Spleen (tissue), 7 donors: ENCODE results near the gene SRPK3.

Experiments used
- CTCF ChIP-seq, 11 experiments: fragments of 200-600 bp in 7 of 11; fragments of 450-650 bp in 4 of 11; sonication (generic) in 4 of 11; IDR thresholded peaks in 8 of 11; conservative IDR thresholded peaks in 3 of 11; 1 replicate in 7 of 11; 2 replicates in 4 of 11; pipeline versions ENCODE4 v1.4.0 to v1.8.0; 2016 to 2021; ENCODE audit warnings: antibody characterized with exemption in 11 of 11, inconsistent platforms in 4 of 11, mild to moderate bottlenecking in 1 of 11
- POLR2A ChIP-seq, 3 donors: fragments of 450-650 bp; IDR thresholded peaks; one replicate each; pipeline ENCODE4 v1.5.1; 2017; ENCODE audit warnings: antibody characterized with exemption in 3 of 3, mild to moderate bottlenecking in 1 of 3
- POLR2AphosphoS5 ChIP-seq, 3 donors: sonication (generic); formaldehyde crosslinking; IDR thresholded peaks; one replicate each; pipeline ENCODE4 v1.5.1; 2017; ENCODE audit warnings: antibody characterized with exemption in 3 of 3
- donor health status: DM: no; HTN: no; CAD: no; lungs with moderate emphysema.
- donor health status: DM: no; HTN: no; CAD: no.
- donor health status: DM: no; HTN: no; CAD: no.

GRCh38 chrX:153773741-153774575, 6.9 kb upstream of the SRPK3 start:
- TF ChIP-seq CTCF (IDR thresholded peaks at IDR 0.05 in 8 of 11, conservative IDR thresholded peaks at IDR 0.05 in 3 of 11) (no peak), POLR2AphosphoS5 (IDR thresholded peaks at IDR 0.05) (no peak), POLR2A (IDR thresholded peaks at IDR 0.05) (no peak)
